Stimulated activated naive B cell treated with anti-CD40 and anti-IgM and Interleukin-4, amounts not matched to agents 10 μg/mL and 1 μg/mL and 100 μg/mL, for 72 hours (primary cell): ENCODE measurements around the gene PARD3.

ENCODE experiments used
- ATAC-seq, 2 donors: fragments of 150-1000 bp; cut with Tn5 transposase; replicated peaks; 2 replicates each; pipeline ENCODE4 v1.10.0; 2021; ENCODE audit warnings: moderate library complexity in 1 of 2
- DNase-seq: peaks from one replicate; pipeline ENCODE4 v3.0.0; 2021
- H3K27ac Mint-ChIP-seq: one replicate; pipeline ENCODE4 v1.8.0; 2022; ENCODE audit warnings: mild to moderate bottlenecking, mixed read lengths
- H3K27me3 Mint-ChIP-seq, 2 donors: one replicate each; pipeline ENCODE4 v1.8.0; 2022; ENCODE audit warnings: mixed read lengths in 2 of 2
- H3K36me3 Mint-ChIP-seq, 2 donors: one replicate each; pipeline ENCODE4 v1.8.0; 2022; ENCODE audit warnings: mixed read lengths in 2 of 2, mild to moderate bottlenecking in 1 of 2
- H3K4me1 Mint-ChIP-seq, 2 donors: one replicate each; pipeline ENCODE4 v1.8.0; 2022; ENCODE audit warnings: mixed read lengths in 2 of 2, mild to moderate bottlenecking in 1 of 2
- H3K4me3 Mint-ChIP-seq, 2 donors: one replicate each; pipeline ENCODE4 v1.8.0; 2022; ENCODE audit warnings: mild to moderate bottlenecking in 2 of 2, mixed read lengths in 2 of 2, moderate library complexity in 1 of 2
- H3K9me3 Mint-ChIP-seq, 2 donors: one replicate each; pipeline ENCODE4 v1.8.0; 2022; ENCODE audit warnings: mixed read lengths in 2 of 2, mild to moderate bottlenecking in 1 of 2

Gene PARD3

GRCh38 chr10:34213805-34214197 is 601.3 kb downstream of the PARD3 start:
- DNase-seq (no peak), ATAC-seq (no peak)
- Mint-ChIP-seq H3K9me3 (no peaks in the 10 kb centered on the region), H3K27ac (no peak overlapping the region), H3K36me3 (no peaks in the 10 kb centered on the region), H3K4me3 (no peak overlapping the region), H3K27me3 (no peaks in the 10 kb centered on the region), H3K4me1 (no peaks in the 10 kb centered on the region)

- DNase-seq = no peak
- H3K4me1 Mint-ChIP-seq = no peaks in the 10 kb centered on the region
- H3K4me3 Mint-ChIP-seq = no peak overlapping the region
- no peaks in the 10 kb centered on the region for H3K27me3 Mint-ChIP-seq
- ATAC-seq = no peak
- H3K36me3 Mint-ChIP-seq = no peaks in the 10 kb centered on the region
- no peak overlapping the region for H3K27ac Mint-ChIP-seq
- H3K9me3 Mint-ChIP-seq = no peaks in the 10 kb centered on the region
These were observed 601.8 kb downstream of the PARD3 start for GRCh38 chr10:34213193-34213804.

DNA sequence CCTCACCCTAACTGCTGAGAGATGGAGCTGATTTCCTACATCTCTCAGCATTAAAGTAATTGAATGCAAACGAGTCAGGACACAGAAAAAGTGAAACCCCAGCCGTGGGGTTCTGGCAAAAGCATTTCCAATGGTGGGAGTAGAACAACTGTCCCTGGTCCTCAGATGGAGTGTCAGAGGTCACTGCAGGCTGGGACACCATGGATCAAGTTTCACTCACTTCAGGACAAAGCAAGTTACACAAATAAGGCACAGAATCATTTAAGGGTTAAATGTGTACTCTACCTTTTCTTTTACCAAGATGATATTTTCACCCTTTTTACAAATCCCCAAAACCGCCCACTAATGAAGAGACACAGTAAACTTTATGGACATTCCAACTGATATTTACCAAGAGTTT is 607.8 kb downstream of the PARD3 start:
- H3K27ac Mint-ChIP-seq = no peak overlapping the region
- no peaks in the 10 kb centered on the region for H3K9me3 Mint-ChIP-seq
- ATAC-seq (no peak), DNase-seq (no peak)
- no peaks in the 10 kb centered on the region for H3K36me3 Mint-ChIP-seq
- H3K4me3 Mint-ChIP-seq = no peak overlapping the region
- H3K27me3 Mint-ChIP-seq = peaks cover 8 to 10% of the 10 kb centered on the region in 2 donors
- H3K4me1 Mint-ChIP-seq = peaks cover 5 to 10% of the 10 kb centered on the region in 2 donors

GRCh38 chr10:34206935-34207268 is 608.2 kb downstream of the PARD3 start:
- peaks cover 8 to 10% of the 10 kb centered on the region in 2 donors for H3K27me3 Mint-ChIP-seq
- no peak overlapping the region for H3K27ac Mint-ChIP-seq
- no peaks in the 10 kb centered on the region for H3K9me3 Mint-ChIP-seq
- ATAC-seq (no peak), DNase-seq (no peak)
- H3K36me3 Mint-ChIP-seq = no peaks in the 10 kb centered on the region
- peaks cover 5 to 10% of the 10 kb centered on the region in 2 donors for H3K4me1 Mint-ChIP-seq
- H3K4me3 Mint-ChIP-seq = no peak overlapping the region

- Mint-ChIP-seq H3K27me3 (peaks cover 8 to 10% of the 10 kb centered on the region in 2 donors), H3K4me1 (peaks cover 5 to 10% of the 10 kb centered on the region in 2 donors), H3K9me3 (no peaks in the 10 kb centered on the region), H3K4me3 (no peak overlapping the region), H3K36me3 (no peaks in the 10 kb centered on the region), H3K27ac (no peak overlapping the region)
- DNase-seq (no peak), ATAC-seq (no peak)
These were observed 608.8 kb downstream of the PARD3 start for GRCh38 chr10:34206078-34206934.

GRCh38 chr10:34205452-34205851 is 609.6 kb downstream of the PARD3 start:
- H3K36me3 Mint-ChIP-seq = no peaks in the 10 kb centered on the region
- ATAC-seq (no peak), DNase-seq (no peak)
- H3K27ac Mint-ChIP-seq = no peak overlapping the region
- no peak overlapping the region for H3K4me3 Mint-ChIP-seq
- H3K27me3 Mint-ChIP-seq = peaks cover 8 to 10% of the 10 kb centered on the region in 2 donors
- peaks cover 5 to 10% of the 10 kb centered on the region in 2 donors for H3K4me1 Mint-ChIP-seq
- no peaks in the 10 kb centered on the region for H3K9me3 Mint-ChIP-seq

- ATAC-seq = no peak
- Mint-ChIP-seq H3K9me3 (no peaks in the 10 kb centered on the region), H3K27ac (no peak overlapping the region), H3K36me3 (no peaks in the 10 kb centered on the region), H3K4me1 (peaks cover 5 to 10% of the 10 kb centered on the region in 2 donors), H3K27me3 (peaks cover 8 to 10% of the 10 kb centered on the region in 2 donors), H3K4me3 (no peak overlapping the region)
- DNase-seq = no peak
These were observed 611.0 kb downstream of the PARD3 start for GRCh38 chr10:34203966-34204630.

- Mint-ChIP-seq H3K9me3 (no peaks in the 10 kb centered on the region), H3K27me3 (peaks cover 0 to 3% of the 10 kb centered on the region in 2 donors), H3K4me3 (no peak overlapping the region), H3K27ac (no peak overlapping the region), H3K4me1 (peaks cover 0 to 1% of the 10 kb centered on the region in 2 donors), H3K36me3 (no peaks in the 10 kb centered on the region)
- ATAC-seq (no peak), DNase-seq (no peak)
These were observed 614.7 kb downstream of the PARD3 start for GRCh38 chr10:34200355-34200901.

DNA sequence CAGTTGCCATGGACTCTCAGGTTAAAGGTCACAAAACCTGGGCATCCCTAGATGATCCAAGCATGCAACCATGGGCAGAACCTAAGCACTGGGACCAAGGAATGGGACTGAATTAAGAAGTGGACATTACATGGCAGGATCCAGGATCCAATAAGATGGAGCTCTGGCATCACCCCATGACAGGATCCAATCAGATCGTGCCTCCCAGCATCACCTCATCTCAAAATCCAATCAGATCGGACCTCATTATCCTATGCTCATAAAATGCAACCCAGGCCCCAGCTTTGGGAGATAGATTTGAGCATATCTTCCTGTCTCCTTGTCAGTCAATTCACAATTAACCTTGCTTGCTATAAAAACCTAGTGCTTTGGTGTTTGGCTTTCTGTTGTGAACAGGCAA is 616.1 kb downstream of the PARD3 start:
- ATAC-seq = no peak
- Mint-ChIP-seq H3K27ac (no peak overlapping the region), H3K9me3 (no peaks in the 10 kb centered on the region), H3K36me3 (no peaks in the 10 kb centered on the region), H3K4me1 (no peaks in the 10 kb centered on the region), H3K4me3 (no peak overlapping the region), H3K27me3 (no peaks in the 10 kb centered on the region)
- DNase-seq = no peak

DNA sequence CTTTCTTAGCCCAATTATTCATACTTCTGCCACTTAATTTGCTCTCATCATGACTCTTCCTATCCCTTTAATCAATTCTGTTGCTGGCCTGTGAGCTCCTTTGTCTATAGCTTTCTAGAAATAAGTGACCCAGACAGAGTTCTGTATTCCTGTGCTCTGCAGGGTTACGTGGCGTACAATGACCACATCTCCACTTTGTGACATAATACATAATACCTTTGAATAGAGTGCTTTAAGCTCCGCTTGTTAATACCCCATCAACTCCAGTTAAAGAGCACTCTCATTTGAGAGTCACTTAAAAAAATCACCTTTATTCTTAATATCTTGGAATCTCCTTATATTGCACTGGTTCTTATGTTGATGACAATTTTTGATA is 619.0 kb downstream of the PARD3 start:
- no peaks in the 10 kb centered on the region for H3K36me3 Mint-ChIP-seq
- H3K9me3 Mint-ChIP-seq = no peaks in the 10 kb centered on the region
- H3K4me3 Mint-ChIP-seq = no peak overlapping the region

GRCh38 chr10:34195364-34196057 is 619.6 kb downstream of the PARD3 start:
- Mint-ChIP-seq H3K4me1 (no peaks in the 10 kb centered on the region), H3K9me3 (no peaks in the 10 kb centered on the region), H3K4me3 (no peak overlapping the region), H3K27me3 (no peaks in the 10 kb centered on the region), H3K27ac (no peak overlapping the region), H3K36me3 (no peaks in the 10 kb centered on the region)
- ATAC-seq = no peak
- no peak for DNase-seq

More for the DNA sequence above, 619.0 kb downstream of the PARD3 start:
- Mint-ChIP-seq H3K4me1 (no peaks in the 10 kb centered on the region), H3K27ac (no peak overlapping the region), H3K27me3 (no peaks in the 10 kb centered on the region)
- DNase-seq (no peak), ATAC-seq (no peak)

DNA sequence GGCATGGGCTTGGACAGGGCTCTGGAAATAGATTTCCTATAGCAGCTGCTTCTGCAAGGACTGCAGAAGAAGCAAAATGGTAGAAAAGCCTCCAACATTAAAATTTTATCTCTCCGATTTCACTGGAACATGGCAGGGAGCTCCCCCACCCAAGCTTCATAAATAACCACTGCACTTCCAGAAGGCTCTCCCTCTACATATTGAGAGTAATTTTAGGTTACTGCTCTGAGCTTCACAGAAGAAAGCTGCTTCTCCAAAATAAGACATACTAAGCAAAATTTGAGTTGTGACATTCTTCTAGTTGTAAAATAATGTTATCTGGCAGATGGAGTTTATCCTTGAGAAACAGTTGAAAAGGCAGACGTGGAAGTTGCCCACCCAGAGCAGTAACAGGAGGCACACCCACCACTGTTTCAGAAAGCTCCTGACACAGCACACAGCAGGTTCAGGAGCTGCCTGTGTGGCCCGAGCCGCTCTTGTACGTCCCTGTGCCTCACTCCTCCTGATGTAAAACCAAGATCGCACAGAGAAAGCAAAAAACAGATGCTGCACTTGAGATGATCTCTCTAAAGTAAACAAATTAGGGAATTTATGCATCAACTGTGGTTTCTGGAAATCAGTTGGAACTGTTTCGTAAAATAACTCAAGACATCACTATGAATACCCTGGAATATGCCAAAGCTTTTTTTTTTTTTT is 621.0 kb downstream of the PARD3 start:
- H3K4me3 Mint-ChIP-seq = no peak overlapping the region
- H3K27me3 Mint-ChIP-seq = no peaks in the 10 kb centered on the region
- H3K27ac Mint-ChIP-seq = no peak overlapping the region
- ATAC-seq (no peak), DNase-seq (no peak)
- no peaks in the 10 kb centered on the region for H3K4me1 Mint-ChIP-seq
- no peaks in the 10 kb centered on the region for H3K36me3 Mint-ChIP-seq
- H3K9me3 Mint-ChIP-seq = no peaks in the 10 kb centered on the region

- H3K27me3 Mint-ChIP-seq = no peaks in the 10 kb centered on the region
- no peaks in the 10 kb centered on the region for H3K9me3 Mint-ChIP-seq
- H3K4me3 Mint-ChIP-seq = no peak overlapping the region
- H3K36me3 Mint-ChIP-seq = no peaks in the 10 kb centered on the region
- no peak overlapping the region for H3K27ac Mint-ChIP-seq
- no peaks in the 10 kb centered on the region for H3K4me1 Mint-ChIP-seq
- DNase-seq (no peak), ATAC-seq (no peak)
These were observed 622.5 kb downstream of the PARD3 start for GRCh38 chr10:34192646-34193045.

DNA sequence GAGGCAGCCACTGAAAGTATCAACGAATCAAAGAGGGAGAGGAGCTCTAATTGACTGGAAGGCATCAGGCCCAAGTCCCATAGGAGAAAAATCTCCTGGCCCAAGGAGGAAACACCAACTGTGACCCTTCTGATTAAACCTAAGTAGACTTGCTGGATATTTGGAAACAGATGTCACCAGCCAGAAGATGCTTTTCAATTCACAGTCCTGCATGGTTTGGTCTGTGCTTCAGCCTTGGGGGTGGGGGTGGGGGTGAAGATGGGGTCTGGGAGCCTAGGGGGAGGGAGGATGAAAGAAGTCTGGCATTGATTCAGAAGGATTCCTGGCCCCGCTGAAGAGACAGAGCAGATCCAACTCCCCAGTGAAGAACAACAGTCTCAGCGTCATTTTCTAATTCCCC is 623.7 kb downstream of the PARD3 start:
- H3K27me3 Mint-ChIP-seq = no peaks in the 10 kb centered on the region
- H3K4me3 Mint-ChIP-seq = no peak overlapping the region
- no peak for ATAC-seq
- no peak overlapping the region for H3K27ac Mint-ChIP-seq
- no peaks in the 10 kb centered on the region for H3K36me3 Mint-ChIP-seq
- H3K9me3 Mint-ChIP-seq = no peaks in the 10 kb centered on the region
- H3K4me1 Mint-ChIP-seq = no peaks in the 10 kb centered on the region
- no peak for DNase-seq
